ENCODE data around the gene MAP4K1.
A peak's percentile ranks its signal among the peaks of the same experiment; 100 is the strongest.
"Not testable (repeated sequence)": the region's sequence is repeated elsewhere in the genome, so short reads cannot be mapped to it uniquely, and the experiment has no call there.

MAP4K1 gene

DNA sequence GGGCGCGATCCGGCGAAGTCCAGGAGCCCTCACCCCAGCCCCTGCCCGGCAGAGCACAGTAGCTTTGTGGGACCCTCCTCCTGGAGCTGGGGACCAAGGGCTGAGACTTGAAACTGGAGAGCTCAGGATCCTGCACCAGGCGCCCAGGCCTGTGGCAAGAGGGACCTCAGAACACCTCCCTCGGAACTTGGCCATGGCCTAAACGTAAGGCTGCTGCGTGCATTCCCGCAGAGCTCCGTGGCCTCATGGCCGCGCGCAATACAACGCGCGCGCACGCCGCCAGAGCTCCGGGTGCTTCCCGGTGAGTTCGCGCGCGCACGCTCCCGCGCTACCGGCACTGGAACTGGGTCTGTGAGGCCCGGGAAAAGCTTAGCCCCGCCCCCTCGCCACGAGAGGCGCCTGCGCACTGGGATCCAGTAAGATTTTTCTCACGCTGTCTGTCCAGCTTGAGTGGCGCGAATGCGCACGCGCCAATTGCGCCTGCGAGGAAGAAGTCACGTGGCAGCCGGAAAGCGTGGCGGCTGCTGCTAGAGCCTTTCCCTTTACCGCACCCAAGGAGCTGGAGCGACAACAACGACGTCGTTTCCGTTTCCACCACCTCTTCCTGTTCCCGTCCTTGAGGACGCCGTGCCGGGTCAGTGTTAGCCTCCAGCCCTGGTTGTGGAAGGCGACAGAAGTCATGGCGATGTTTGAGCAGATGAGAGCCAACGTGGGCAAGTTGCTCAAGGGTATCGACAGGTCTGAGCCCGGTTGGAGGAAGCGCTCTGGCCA is 1.0 kb upstream of the MAP4K1 start, which contains the start of gene EIF3K:
TSS of gene EIF3K (plus strand) at position 599 of the 771 bp plus-strand sequence. CDS start at position 680, 81 bp downstream.
- DNase-seq (ENCODE audit: insufficient read length, low spot score) (peak; percentile 95), FAIRE-seq (peak; percentile 77)
- TF ChIP-seq, protein P1, sequence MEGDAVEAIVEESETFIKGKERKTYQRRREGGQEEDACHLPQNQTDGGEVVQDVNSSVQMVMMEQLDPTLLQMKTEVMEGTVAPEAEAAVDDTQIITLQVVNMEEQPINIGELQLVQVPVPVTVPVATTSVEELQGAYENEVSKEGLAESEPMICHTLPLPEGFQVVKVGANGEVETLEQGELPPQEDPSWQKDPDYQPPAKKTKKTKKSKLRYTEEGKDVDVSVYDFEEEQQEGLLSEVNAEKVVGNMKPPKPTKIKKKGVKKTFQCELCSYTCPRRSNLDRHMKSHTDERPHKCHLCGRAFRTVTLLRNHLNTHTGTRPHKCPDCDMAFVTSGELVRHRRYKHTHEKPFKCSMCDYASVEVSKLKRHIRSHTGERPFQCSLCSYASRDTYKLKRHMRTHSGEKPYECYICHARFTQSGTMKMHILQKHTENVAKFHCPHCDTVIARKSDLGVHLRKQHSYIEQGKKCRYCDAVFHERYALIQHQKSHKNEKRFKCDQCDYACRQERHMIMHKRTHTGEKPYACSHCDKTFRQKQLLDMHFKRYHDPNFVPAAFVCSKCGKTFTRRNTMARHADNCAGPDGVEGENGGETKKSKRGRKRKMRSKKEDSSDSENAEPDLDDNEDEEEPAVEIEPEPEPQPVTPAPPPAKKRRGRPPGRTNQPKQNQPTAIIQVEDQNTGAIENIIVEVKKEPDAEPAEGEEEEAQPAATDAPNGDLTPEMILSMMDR (IDR thresholded peaks at IDR 0.05; ENCODE audit: insufficient read depth, missing control alignments) = no peak

DNA sequence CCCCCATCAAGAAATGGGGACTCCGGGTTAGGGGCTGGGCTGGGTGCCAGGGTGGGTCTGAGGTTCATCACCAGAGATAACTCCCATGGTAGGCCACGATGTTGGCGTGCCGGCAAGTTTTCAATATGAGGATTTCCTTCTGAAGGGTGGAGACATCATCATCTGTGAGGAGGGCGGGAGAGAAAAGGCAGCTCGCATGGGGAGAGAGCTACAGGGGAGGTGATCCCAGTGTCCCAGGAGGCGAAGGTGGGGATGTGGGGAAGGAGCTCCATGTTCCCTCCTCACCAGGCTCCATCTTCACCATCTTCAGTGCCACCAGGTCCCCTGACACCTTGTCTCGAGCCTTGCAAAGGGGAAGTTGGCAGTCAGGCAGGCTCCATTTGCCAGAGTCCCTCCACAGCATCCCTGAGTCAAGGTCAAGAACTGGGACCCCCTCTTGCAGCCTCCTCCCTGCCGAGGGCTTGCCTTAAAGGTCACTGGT is 430 bp downstream of the MAP4K1 start:
- FAIRE-seq = no peak
- TF ChIP-seq, protein P1 (IDR thresholded peaks at IDR 0.05; ENCODE audit: insufficient read depth, missing control alignments) = no peak

DNA sequence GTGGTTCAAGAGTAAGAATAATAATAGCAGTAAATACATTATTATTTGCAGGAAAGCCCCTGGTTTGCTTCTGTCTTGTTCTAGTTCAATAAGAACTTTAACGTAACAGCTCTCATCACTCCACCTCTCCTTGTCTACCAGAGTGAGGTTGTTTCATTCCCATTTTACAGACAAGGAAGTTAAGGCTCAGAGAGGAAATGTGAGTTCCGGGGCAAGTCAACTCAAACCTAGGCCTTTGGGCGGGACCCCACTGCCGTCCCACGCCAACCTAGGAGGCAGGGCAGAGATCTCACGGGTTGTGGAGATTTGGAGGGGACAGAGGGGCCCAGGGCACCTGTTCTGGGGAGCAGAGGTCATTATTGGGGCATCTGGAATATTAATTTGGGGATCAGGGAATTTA is 1.5 kb downstream of the MAP4K1 start:
- DNase-seq (ENCODE audit: insufficient read length, low spot score) (no peak), FAIRE-seq (no peak)
- TF ChIP-seq, protein P1 (IDR thresholded peaks at IDR 0.05; ENCODE audit: insufficient read depth, missing control alignments) = no peak

More for the DNA sequence above, 430 bp downstream of the MAP4K1 start:
- no peak for DNase-seq (ENCODE audit: insufficient read length, low spot score)

DNA sequence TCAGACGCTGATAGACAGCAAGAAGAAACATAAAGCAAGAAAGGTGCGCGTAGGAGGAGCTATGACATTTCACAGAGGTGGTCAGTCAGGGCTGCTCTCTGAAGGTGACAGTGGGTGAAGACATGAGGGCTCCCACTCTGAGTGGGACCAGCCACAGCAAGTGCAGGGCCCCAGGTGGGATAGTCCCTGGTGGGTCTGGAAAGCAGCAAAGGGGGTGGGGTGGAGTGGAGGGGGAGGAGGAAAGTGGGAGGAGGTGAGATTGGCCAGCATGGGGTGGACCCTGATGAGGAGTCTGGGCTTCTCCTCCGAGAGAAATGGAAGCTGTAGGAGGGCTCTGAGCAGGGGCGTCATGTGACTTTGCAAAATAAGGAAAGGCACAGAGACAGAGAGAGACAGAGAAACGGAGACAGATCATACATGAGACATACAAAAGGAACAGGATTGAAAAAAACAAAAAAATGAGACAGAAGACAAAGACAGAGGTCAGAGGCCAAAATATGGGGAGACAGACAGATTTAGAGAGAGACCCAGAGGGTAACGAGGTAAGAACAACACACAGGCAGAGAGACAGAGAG is 2.7 kb downstream of the MAP4K1 start:
- no peak for DNase-seq (ENCODE audit: insufficient read length, low spot score)
- TF ChIP-seq, protein P1 (IDR thresholded peaks at IDR 0.05; ENCODE audit: insufficient read depth, missing control alignments) = no peak
- FAIRE-seq = no peak

DNA sequence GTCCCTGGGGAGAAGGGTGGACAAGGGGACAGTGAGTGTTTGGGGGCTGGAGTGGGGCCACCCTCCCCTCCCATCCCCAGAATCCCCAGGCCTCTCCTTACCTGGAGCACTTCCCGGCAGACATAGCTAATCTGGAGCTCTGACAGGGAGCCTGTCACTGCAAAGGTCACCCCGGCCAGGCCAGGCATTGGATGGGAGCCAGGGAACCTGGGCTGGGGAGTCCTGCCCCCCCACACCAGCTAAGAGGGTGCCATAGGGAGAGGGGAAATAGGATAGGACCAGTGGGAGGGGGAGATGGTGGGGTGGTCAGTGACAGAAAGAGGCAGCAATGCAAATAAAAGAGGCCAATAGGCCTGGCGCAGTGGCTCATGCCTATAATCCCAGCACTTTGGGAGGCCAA is 3.5 kb downstream of the MAP4K1 start:
- TF ChIP-seq, protein P1 (IDR thresholded peaks at IDR 0.05; ENCODE audit: insufficient read depth, missing control alignments) = no peak
- DNase-seq (ENCODE audit: insufficient read length, low spot score) (no peak), FAIRE-seq (no peak)

DNA sequence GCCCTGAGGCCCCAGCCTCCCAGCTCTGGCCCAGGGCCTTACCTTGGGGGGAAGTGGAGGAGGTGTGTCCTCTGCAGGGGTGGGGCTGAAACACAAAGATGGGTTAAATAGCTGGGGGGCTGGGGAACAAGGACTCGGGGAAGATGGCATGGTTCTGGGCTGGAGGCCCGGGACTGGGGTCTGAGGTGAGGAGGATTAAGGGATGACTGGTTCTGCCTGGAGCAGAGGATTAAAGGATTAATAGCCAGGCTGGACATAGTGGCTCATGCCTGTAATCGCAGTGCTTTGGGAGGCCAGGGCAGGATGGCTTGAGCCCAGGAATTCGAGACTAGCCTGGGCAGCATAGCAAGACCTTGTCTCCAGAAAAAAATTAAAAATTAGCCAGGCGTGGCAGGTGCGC is 11.6 kb downstream of the MAP4K1 start:
- TF ChIP-seq, protein P1 (IDR thresholded peaks at IDR 0.05; ENCODE audit: insufficient read depth, missing control alignments) = no peak
- DNase-seq (ENCODE audit: insufficient read length, low spot score) (peak; percentile 76), FAIRE-seq (no peak)

DNA sequence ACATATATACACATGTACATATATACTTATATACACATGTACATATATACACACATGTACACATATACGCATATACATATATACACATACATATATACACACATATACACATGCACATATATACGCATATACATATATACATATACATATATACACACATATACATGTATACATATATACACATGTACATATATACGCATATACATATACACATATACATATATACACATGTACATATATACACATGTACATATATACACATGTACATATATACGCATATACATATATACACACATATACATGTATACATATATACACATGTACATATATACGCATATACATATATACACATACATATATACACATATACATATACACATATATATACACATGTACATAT is 14.9 kb downstream of the MAP4K1 start:
- DNase-seq (ENCODE audit: insufficient read length, low spot score); FAIRE-seq: not testable (repeated sequence)

Measured in D721Med (cell line).